ENCODE results near the gene CAMK1D.

GRCh38 chr10:12829831-12830390, 480.6 kb downstream of the CAMK1D start:
- TF ChIP-seq CTCF (IDR thresholded peaks at IDR 0.05; ENCODE audit: low read length) (no peak), EZH2 (IDR thresholded peaks at IDR 0.05; ENCODE audit: borderline replicate concordance, low read length) (no peak)
